ENCODE results near the gene ZNF778. TPM values are rescaled to one million over a fixed set of nuclear protein-coding genes. Genes with fewer than 3 reads are reported as not detected.

ZNF778 gene
- total and polyA plus RNA-seq, 2 of the 13 experiments (the other 11 are each of a cell fraction or from before 2014, with no cell fraction given), result 3.8 to 7.2 TPM

- TF ChIP-seq ZNF512B (CRISPR knock-in tag; IDR thresholded peaks at IDR 0.05; ENCODE audit: borderline replicate concordance), result no peak
- no peak for TF ChIP-seq FIP1L1 (IDR thresholded peaks at IDR 0.05; ENCODE audit: borderline replicate concordance, insufficient read depth, low read depth, low read length)
- no peak for TF ChIP-seq ZNF296 (CRISPR knock-in tag; conservative IDR thresholded peaks at IDR 0.05)
- TF ChIP-seq SETDB1 (CRISPR knock-in tag; IDR thresholded peaks at IDR 0.05; ENCODE audit: borderline replicate concordance), result no peak
- TF ChIP-seq YEATS2 (CRISPR knock-in tag; IDR thresholded peaks at IDR 0.05; ENCODE audit: borderline replicate concordance), result peak; percentile 98
- TF ChIP-seq SALL2 (CRISPR knock-in tag; IDR thresholded peaks at IDR 0.05), result peak; percentile 95
- TF ChIP-seq DMAP1 (CRISPR knock-in tag; IDR thresholded peaks at IDR 0.05), result peak; percentile 85; the same call in 1 of the 2 replicates
- TF ChIP-seq ZBTB25 (CRISPR knock-in tag; IDR thresholded peaks at IDR 0.05), result peak; percentile 96
Observed at GRCh38 chr16:89241187-89242007, 23.9 kb downstream of the ZNF778 start (continued).

All from HepG2 (cell line).